HCEC 1CT (cell line): ENCODE measurements around the gene PDK2.

Experiments
- DNase-seq: peaks from one replicate; pipeline ENCODE4 v3.0.0-alpha.2; 2017

The PDK2 gene

DNA sequence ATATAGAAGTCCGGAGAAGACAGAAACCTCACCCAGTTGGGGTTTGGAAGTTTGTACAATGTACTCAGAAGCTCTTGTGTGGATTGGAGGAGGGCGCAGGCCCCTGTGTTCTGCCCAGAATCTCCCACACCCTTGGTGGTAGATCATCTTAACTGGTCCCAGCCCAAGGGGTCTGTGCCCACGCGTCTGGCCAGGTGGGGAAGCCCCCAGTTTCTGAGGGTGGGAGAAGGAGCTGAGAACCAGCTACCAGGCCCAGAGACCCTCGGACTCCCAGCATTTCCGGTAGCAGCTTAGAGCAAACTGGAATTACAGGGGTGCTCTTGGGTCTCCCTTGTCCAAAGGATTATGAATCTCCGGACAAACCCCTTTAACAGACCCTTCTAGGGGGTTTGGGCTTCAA is 57.6 kb downstream of the PDK2 start:
- DNase-seq: no peak

DNA sequence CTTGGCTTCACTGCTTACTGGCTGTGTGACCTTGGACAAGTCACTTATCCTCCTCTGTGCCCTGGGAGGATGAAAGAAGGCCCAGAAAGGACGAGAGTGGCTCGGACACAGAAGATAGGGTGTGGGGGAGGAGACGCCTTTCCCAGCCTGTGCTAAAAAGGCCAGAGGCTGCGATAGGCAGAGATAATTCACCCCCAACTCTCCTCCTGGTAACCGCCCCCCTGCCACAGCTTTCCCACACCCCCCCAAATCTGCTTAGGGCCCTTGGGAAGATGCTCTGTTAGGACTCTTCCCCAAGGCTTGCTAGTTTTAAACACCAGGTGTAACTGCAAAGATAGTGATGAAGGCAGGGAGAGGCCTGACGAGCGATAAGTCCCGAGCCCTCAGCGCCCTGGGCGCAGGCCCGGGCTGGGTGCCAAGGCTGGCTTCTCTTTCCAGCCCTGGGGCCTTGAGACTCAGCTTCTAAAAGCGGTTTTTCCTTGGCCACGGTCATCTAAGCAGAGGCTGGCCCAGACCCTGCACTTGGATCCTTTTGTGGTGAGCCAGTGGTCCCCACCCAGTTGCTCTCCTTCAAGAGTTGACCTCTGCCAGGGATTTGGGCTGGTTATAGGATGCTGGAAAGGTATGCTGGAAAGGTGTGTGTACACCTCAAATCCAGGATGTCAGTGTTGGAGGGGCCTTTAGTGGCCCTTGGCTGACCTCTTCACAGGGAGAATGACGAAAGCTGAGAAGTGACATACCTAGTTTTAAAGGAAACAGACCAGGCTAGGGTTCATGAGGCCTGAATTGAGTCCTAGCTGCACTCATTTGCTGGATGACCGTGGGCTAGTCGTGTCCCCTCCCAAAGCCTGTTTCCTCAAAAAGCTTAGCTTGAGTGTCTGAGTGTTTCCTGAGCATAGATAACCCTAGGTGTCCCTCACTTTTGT is 58.8 kb downstream of the PDK2 start:
- DNase-seq: no peak

DNA sequence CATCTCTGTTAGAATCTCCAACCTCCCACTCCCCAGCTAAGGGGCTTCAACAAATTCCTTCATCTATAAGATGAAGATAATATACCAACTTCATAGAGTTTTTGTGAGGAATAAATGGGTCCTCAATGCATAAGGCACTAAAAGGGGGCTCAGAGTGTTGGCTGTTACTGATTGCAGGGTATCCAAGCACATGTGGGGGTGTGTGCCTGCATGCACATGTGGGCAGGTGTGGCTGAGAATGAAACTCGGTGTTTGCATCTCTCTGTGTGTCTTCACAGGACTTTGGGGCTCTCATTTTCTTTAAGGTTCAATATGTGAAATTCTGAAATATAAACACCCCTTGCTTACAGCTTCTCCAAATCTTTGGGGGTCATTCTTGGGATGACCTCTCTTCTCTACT is 59.5 kb downstream of the PDK2 start:
- DNase-seq: no peak

DNA sequence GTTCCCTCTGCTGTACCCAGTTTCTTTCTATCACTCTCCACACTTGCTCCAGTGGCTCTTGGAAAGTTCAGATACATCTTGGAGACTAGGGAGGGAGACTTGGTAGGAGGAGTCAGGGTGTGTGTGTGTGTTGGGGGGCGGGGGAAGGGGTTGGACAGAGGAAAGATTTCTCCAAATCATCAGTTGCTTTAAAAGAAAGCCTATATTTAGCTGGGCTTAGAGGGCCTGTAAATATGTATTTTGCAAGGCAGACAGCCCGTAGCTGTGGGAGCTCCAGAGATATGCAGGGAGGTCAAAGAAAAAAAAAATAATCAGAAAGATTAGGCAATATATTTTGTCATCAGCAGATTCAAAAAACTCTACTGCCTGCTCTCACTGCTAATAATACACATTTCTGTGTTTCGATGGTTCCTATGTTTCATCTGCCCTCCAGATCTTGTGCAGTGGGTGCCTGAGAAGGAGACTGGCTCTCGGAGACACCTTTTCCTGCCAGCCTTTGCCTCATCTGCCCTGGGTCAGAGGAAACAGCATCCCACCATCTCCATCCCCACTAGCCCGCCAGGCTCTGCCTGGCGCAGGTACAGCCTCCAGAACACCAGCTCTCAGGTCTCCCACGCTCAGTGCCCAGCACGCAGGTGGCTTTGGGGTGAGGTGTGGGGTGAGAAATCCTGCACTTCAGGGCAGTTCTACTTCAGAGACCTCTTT is 60.1 kb downstream of the PDK2 start:
- peak; percentile 51 for DNase-seq

DNA sequence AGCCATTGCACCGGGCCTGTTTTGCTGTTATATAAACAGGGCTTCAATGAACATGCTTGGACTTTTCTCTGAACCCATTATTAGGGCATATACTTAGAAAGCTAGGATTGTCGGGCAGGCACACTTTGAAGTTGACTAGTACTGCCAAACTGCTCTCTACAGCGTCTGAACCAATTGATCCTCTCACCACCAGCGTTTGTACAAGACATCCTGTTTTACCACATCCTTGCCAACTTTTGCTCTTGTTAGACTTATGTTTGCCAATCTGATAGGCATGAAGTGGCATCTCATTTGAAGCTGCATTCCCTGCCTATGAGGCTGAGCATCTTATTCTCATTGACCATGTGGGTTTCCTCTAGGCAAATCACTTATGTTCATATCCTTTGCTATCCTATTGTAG is 62.7 kb downstream of the PDK2 start:
- DNase-seq: no peak

DNA sequence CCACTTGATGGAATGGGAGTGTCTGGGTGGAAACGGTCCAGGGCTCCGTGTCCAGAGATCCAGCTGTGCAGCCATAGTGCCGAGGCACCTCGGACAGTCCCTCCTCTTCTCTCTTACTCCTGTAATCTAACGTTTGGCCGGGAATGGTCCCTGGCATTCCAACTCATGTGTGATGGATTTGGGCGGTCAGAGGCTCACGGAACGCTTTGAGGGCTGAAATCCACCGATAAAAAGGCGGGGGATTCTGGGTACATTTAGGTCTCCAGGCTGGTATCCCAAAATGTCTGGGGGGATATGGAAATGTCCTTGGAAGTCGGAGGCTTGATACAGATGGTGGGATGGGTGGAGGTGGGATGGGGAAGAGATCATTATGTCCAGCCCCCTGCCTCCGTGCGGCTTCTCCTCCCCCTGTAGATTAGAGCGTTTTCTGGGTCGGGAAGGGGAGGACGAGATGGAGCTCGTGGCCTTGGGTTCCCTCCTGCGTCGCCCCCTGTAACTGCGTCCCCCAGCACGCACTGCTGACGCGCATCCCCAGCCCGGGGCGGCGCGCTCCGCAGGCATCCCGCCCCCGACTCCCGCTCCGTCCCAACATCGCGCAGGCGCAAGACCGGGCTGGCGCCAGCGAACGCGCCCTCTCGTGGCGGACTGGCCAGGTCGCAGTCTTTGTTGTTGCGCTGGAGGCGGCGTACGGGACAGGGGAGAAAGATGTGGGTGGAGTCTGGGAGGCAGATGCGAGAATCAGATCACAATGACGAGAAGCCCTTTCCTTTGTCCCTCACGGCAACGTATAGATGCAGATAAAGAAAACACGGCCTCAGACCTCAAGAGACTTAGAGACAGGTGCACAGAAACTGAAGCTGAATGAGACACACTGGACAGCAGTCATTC is 66.1 kb downstream of the PDK2 start:
- peak; percentile 81 for DNase-seq
